Spleen (tissue), 11 donors: Measurements from ENCODE around the gene SLC6A7. TPM values are rescaled to one million over a fixed set of nuclear protein-coding genes. Genes with fewer than 3 reads are reported as not detected.

Experiments
- DNase-seq: peaks from one replicate; pipeline ENCODE4 v3.0.0-alpha.2; 2020
- H3K27ac ChIP-seq, 8 donors: fragments of 200-600 bp; sonication (generic) in 7 of 8; 1 replicate in 4 of 8; 2 replicates in 4 of 8; pipeline versions ENCODE4 v1.5.0 to v1.8.0; 2016 to 2021; ENCODE audit warnings: inconsistent platforms in 4 of 8, mild to moderate bottlenecking in 4 of 8, moderate library complexity in 1 of 8
- H3K27me3 ChIP-seq, 7 donors: fragments of 200-600 bp; sonication (generic) in 6 of 7; replicated peaks in 1 of 7; 1 replicate in 4 of 7; 2 replicates in 3 of 7; pipeline versions ENCODE4 v1.5.0 to v1.8.0; 2016 to 2021; ENCODE audit warnings: inconsistent platforms in 3 of 7, mild to moderate bottlenecking in 1 of 7
- H3K36me3 ChIP-seq, 6 donors: fragments of 200-600 bp; sonication (generic) in 5 of 6; 1 replicate in 4 of 6; 2 replicates in 2 of 6; pipeline versions ENCODE4 v1.5.0 to v1.8.0; 2016 to 2021; ENCODE audit warnings: inconsistent platforms in 2 of 6
- H3K4me1 ChIP-seq, 6 donors: fragments of 200-600 bp; sonication (generic) in 5 of 6; 1 replicate in 3 of 6; 2 replicates in 3 of 6; pipeline versions ENCODE4 v1.5.0 to v1.8.0; 2016 to 2021; ENCODE audit warnings: inconsistent platforms in 3 of 6
- H3K4me3 ChIP-seq, 8 donors: fragments of 200-600 bp; sonication (generic) in 7 of 8; 1 replicate in 4 of 8; 2 replicates in 4 of 8; pipeline versions ENCODE4 v1.5.0 to v1.8.0; 2016 to 2021; ENCODE audit warnings: inconsistent platforms in 4 of 8, mild to moderate bottlenecking in 4 of 8, moderate library complexity in 2 of 8
- H3K9me3 ChIP-seq, 8 donors: fragments of 200-600 bp; sonication (generic) in 7 of 8; 1 replicate in 4 of 8; 2 replicates in 4 of 8; pipeline versions ENCODE4 v1.5.0 to v1.8.0; 2016 to 2021; ENCODE audit warnings: inconsistent platforms in 4 of 8
- POLR2A ChIP-seq, 3 donors: fragments of 450-650 bp; IDR thresholded peaks; one replicate each; pipeline ENCODE4 v1.5.1; 2017; ENCODE audit warnings: antibody characterized with exemption in 3 of 3, mild to moderate bottlenecking in 1 of 3
- POLR2AphosphoS5 ChIP-seq, 3 donors: sonication (generic); formaldehyde crosslinking; IDR thresholded peaks; one replicate each; pipeline ENCODE4 v1.5.1; 2017; ENCODE audit warnings: antibody characterized with exemption in 3 of 3
- WGBS, 5 donors: extraction: QIAGEN DNeasy Blood & Tissue Kit in 3 of 5; methylation state at CpG; one replicate each; pipeline versions ENCODE4 v1.1.5 to v1.1.7; 2013 to 2018; 5-methylcytosine and 5-hydroxymethylcytosine counted together
- intact Hi-C: fragments of 100-400 bp; cut with DNase I; formaldehyde crosslinking; loops from one replicate; pipeline ENCODE4 v1.15.0; 2023; ENCODE audit warnings: low total_unique reads
- polyA plus RNA-seq, 3 donors: library from polyadenylated mRNA; stranded (reverse); fragments of 200-250 nt; gene quantifications; one replicate each; pipeline ENCODE4 v1.2.1, GENCODE V29; 2013
- total RNA-seq, 7 donors: library from RNA; depleted of rRNA in 3 of 7; stranded (reverse); fragments of >200 nt in 3 of 7; fragmentation: NEBNext Ultra II Directional in 4 of 7; extraction: Animal tissue kit (Norgen Biotek cat#: 25700) in 4 of 7; gene quantifications; one replicate each; pipeline versions ENCODE4 v1.1.0 to v1.2.1, GENCODE V29; 2016 to 2021
- TF ChIP-seq, protein P1 (sequence below), 11 experiments: fragments of 200-600 bp in 7 of 11; fragments of 450-650 bp in 4 of 11; sonication (generic) in 4 of 11; IDR thresholded peaks in 8 of 11; conservative IDR thresholded peaks in 3 of 11; 1 replicate in 7 of 11; 2 replicates in 4 of 11; pipeline versions ENCODE4 v1.4.0 to v1.8.0; 2016 to 2021; ENCODE audit warnings: antibody characterized with exemption in 11 of 11, inconsistent platforms in 4 of 11, mild to moderate bottlenecking in 1 of 11
- donor health status: healthy with polysubstance abuse.
- donor health status: DM: no; HTN: no; CAD: no; lungs with moderate emphysema.
- donor health status: DM: no; HTN: no; CAD: no.
- donor health status: Bipolar disorder and iron deficiency.
- donor health status: healthy.
- donor health status: DM: no; HTN: no; CAD: no.
- donor health status: DM: yes; HTN: yes; CAD: no.

Gene SLC6A7
- total and polyA plus RNA-seq, 10 donors = 0.03 to 0.10 TPM; not detected in 8

DNA sequence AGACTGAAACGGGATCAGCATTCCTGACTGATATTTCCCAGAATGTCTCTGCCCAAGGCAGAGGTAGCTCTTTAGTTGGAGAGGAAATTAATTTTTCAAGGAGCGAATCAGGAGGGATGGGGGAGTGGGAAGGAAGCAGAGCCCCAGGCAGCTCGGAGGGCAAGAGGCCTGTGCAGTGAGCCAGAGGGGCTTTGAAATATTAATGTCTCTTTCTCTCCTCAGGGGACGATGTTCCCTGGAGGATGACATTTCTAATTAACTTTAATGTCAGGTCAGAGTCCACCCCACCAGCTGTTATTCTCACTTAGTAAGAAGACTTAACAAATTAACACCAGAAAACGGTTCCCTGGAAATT lies 45.6 kb downstream of the SLC6A7 start:
- WGBS, 5 donors = 72 to 92% (median 81%) methylated on average over 5 of the region's 5 CpGs
- Histone ChIP-seq H3K27me3 (no peaks in the 10 kb centered on the region), H3K27ac (peak overlapping the region in 1 of 8 donors; percentile 26), H3K4me1 (peaks cover 0 to 15% (median 10%) of the 10 kb centered on the region in 6 donors), H3K36me3 (no peaks in the 10 kb centered on the region), H3K9me3 (no peaks in the 10 kb centered on the region), H3K4me3 (no peak overlapping the region)
- TF ChIP-seq POLR2A (IDR thresholded peaks at IDR 0.05) (no peak), POLR2AphosphoS5 (IDR thresholded peaks at IDR 0.05) (no peak)
- TF ChIP-seq, protein P1, sequence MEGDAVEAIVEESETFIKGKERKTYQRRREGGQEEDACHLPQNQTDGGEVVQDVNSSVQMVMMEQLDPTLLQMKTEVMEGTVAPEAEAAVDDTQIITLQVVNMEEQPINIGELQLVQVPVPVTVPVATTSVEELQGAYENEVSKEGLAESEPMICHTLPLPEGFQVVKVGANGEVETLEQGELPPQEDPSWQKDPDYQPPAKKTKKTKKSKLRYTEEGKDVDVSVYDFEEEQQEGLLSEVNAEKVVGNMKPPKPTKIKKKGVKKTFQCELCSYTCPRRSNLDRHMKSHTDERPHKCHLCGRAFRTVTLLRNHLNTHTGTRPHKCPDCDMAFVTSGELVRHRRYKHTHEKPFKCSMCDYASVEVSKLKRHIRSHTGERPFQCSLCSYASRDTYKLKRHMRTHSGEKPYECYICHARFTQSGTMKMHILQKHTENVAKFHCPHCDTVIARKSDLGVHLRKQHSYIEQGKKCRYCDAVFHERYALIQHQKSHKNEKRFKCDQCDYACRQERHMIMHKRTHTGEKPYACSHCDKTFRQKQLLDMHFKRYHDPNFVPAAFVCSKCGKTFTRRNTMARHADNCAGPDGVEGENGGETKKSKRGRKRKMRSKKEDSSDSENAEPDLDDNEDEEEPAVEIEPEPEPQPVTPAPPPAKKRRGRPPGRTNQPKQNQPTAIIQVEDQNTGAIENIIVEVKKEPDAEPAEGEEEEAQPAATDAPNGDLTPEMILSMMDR (IDR thresholded peaks at IDR 0.05 in 8 of 11, conservative IDR thresholded peaks at IDR 0.05 in 3 of 11) = no peak
- no peak for DNase-seq
- intact Hi-C loops = no loop called here

- H3K27ac ChIP-seq = no peak overlapping the region
- no peaks in the 10 kb centered on the region for H3K36me3 ChIP-seq
- intact Hi-C loops = no loop called here
- no peak overlapping the region for H3K4me3 ChIP-seq
- DNase-seq = no peak
- WGBS, 5 donors = 69 to 89% (median 78%) methylated on average over 2 of the region's 2 CpGs
- H3K9me3 ChIP-seq = no peaks in the 10 kb centered on the region
- peaks cover 0 to 15% (median 10%) of the 10 kb centered on the region in 6 donors for H3K4me1 ChIP-seq
- no peaks in the 10 kb centered on the region for H3K27me3 ChIP-seq
- TF ChIP-seq POLR2AphosphoS5 (IDR thresholded peaks at IDR 0.05) (no peak), POLR2A (IDR thresholded peaks at IDR 0.05) (no peak)
- TF ChIP-seq, protein P1 (IDR thresholded peaks at IDR 0.05 in 8 of 11, conservative IDR thresholded peaks at IDR 0.05 in 3 of 11) = no peak
Observed at GRCh38 chr5:150236313-150236712, 46.5 kb downstream of the SLC6A7 start.

- H3K4me3 ChIP-seq = no peak overlapping the region
- H3K9me3 ChIP-seq = no peaks in the 10 kb centered on the region
- no peak overlapping the region for H3K27ac ChIP-seq
- no peak for DNase-seq
- peaks cover 0 to 15% (median 10%) of the 10 kb centered on the region in 6 donors for H3K4me1 ChIP-seq
- intact Hi-C loops = no loop called here
- no peaks in the 10 kb centered on the region for H3K36me3 ChIP-seq
- no peaks in the 10 kb centered on the region for H3K27me3 ChIP-seq
- TF ChIP-seq, protein P1 (IDR thresholded peaks at IDR 0.05 in 8 of 11, conservative IDR thresholded peaks at IDR 0.05 in 3 of 11) = no peak
- TF ChIP-seq POLR2A (IDR thresholded peaks at IDR 0.05) (no peak), POLR2AphosphoS5 (IDR thresholded peaks at IDR 0.05) (no peak)
- 80 to 92% (median 85%) methylated on average over 15 of the region's 15 CpGs for whole genome bisulfite sequencing, 5 donors
Observed at GRCh38 chr5:150236981-150237754, 47.3 kb downstream of the SLC6A7 start.

DNA sequence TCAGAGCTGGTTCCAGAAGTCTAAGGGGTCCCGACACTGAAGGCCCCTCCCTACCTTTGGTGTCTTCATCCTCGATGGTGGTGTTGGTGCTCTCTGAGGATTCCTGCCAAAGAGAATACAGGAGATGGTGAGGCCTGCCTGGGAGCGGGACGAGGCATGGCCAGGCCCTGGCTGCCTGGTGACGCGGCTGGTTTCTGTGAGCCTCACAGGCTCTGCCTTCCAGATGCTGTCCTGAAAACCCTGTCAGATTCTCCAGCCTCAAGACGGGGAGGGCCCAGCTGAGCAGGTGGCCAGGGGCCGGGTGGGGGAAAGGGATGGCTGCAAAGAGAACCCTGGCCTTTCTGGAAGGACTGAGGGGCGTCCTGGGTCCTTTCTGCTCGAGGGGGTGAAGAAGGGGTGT lies 48.8 kb downstream of the SLC6A7 start:
- no peaks in the 10 kb centered on the region for H3K27me3 ChIP-seq
- TF ChIP-seq, protein P1 (IDR thresholded peaks at IDR 0.05 in 8 of 11, conservative IDR thresholded peaks at IDR 0.05 in 3 of 11) = no peak
- TF ChIP-seq POLR2A (IDR thresholded peaks at IDR 0.05) (no peak), POLR2AphosphoS5 (IDR thresholded peaks at IDR 0.05) (no peak)
- H3K4me1 ChIP-seq = peaks cover 0 to 15% (median 10%) of the 10 kb centered on the region in 6 donors
- DNase-seq = no peak
- no peak overlapping the region for H3K4me3 ChIP-seq
- H3K27ac ChIP-seq = no peak overlapping the region
- 78 to 91% (median 86%) methylated on average over 10 of the region's 10 CpGs for WGBS, 5 donors
- H3K36me3 ChIP-seq = no peaks in the 10 kb centered on the region
- H3K9me3 ChIP-seq = no peaks in the 10 kb centered on the region
- intact Hi-C loops = no loop called here
